Measurements from ENCODE around the gene C18orf32.

C18orf32 gene

GRCh38 chr18:49490246-49490762 lies 3.3 kb upstream of the C18orf32 start:
- no peak overlapping the region; the same call in 1 of the 2 replicates for H3K4me3 ChIP-seq (ENCODE audit: low read length)
- no peak for TF ChIP-seq CTCF (conservative IDR thresholded peaks at IDR 0.05; ENCODE audit: low read length)
- DNase-seq (ENCODE audit: low read depth): no peak

GRCh38 chr18:49487711-49488310 lies 777 bp upstream of the C18orf32 start:
- DNase-seq (ENCODE audit: low read depth): no peak
- peak overlapping the region; percentile 87 for H3K4me3 ChIP-seq (ENCODE audit: low read length)
- no peak for TF ChIP-seq CTCF (conservative IDR thresholded peaks at IDR 0.05; ENCODE audit: low read length)

GRCh38 chr18:49486606-49486952 lies 455 bp downstream of the C18orf32 start:
- DNase-seq (ENCODE audit: low read depth): no peak
- peak overlapping the region; percentile 87 for H3K4me3 ChIP-seq (ENCODE audit: low read length)
- no peak for TF ChIP-seq CTCF (conservative IDR thresholded peaks at IDR 0.05; ENCODE audit: low read length)

- DNase-seq (ENCODE audit: low read depth): no peak
- peak overlapping the region; percentile 87 for H3K4me3 ChIP-seq (ENCODE audit: low read length)
- no peak for TF ChIP-seq CTCF (conservative IDR thresholded peaks at IDR 0.05; ENCODE audit: low read length)
Observed at GRCh38 chr18:49486134-49486533, 900 bp downstream of the C18orf32 start.

- no peak for TF ChIP-seq CTCF (conservative IDR thresholded peaks at IDR 0.05; ENCODE audit: low read length)
- no peak for DNase-seq (ENCODE audit: low read depth)
- H3K4me3 ChIP-seq (ENCODE audit: low read length): no peak overlapping the region
Observed at GRCh38 chr18:49483198-49483597, 3.8 kb downstream of the C18orf32 start.

GRCh38 chr18:49481907-49482306 lies 5.1 kb downstream of the C18orf32 start:
- TF ChIP-seq CTCF (conservative IDR thresholded peaks at IDR 0.05; ENCODE audit: low read length): no peak

GRCh38 chr18:49481317-49481716 lies 5.7 kb downstream of the C18orf32 start:
- no peak for TF ChIP-seq CTCF (conservative IDR thresholded peaks at IDR 0.05; ENCODE audit: low read length)
- no peak for DNase-seq (ENCODE audit: low read depth)

More at GRCh38 chr18:49481907-49482306, 5.1 kb downstream of the C18orf32 start:
- no peak for DNase-seq (ENCODE audit: low read depth)
- H3K4me3 ChIP-seq (ENCODE audit: low read length): no peak overlapping the region

More at GRCh38 chr18:49481317-49481716, 5.7 kb downstream of the C18orf32 start:
- H3K4me3 ChIP-seq (ENCODE audit: low read length): no peak overlapping the region
